Neural cell (in vitro differentiated cells): Measurements from ENCODE around the gene POLR2L. TPM values are rescaled to one million over a fixed set of nuclear protein-coding genes. Genes with fewer than 3 reads are reported as not detected.

ENCODE experiments used
- H2AFZ ChIP-seq: fragments of 200-600, 300-800 bp; sonication (generic), shearing (Covaris generic); 2 replicates; pipeline ENCODE4 v1.6.0; 2014; ENCODE audit warnings: low read depth, mild to moderate bottlenecking, antibody characterized with exemption, low read length, moderate library complexity
- H3F3A ChIP-seq: fragments of 200-600 bp; shearing (Covaris generic); 2 replicates; pipeline ENCODE4 v1.6.1; 2016; ENCODE audit warnings: mild to moderate bottlenecking, moderate library complexity, mixed read lengths, antibody characterized with exemption, low read length; ENCODE audit not compliant: insufficient read depth, poor library complexity, severe bottlenecking
- H3K27ac ChIP-seq: fragments of 200-600, 300-800 bp; sonication (generic), shearing (Covaris generic); 2 replicates; pipeline ENCODE4 v1.5.1; 2014; ENCODE audit warnings: mild to moderate bottlenecking, low read length, moderate library complexity
- H3K27me3 ChIP-seq: fragments of 300-800, 200-600 bp; sonication (generic), shearing (Covaris generic); 2 replicates; pipeline ENCODE4 v1.6.0; 2014; ENCODE audit warnings: mild to moderate bottlenecking, low read depth, low read length, moderate library complexity; ENCODE audit not compliant: insufficient read depth
- H3K36me3 ChIP-seq: fragments of 300-800, 200-600 bp; sonication (generic), shearing (Covaris generic); 2 replicates; pipeline ENCODE4 v1.5.1; 2014; ENCODE audit warnings: mild to moderate bottlenecking, antibody characterized with exemption, low read length, moderate library complexity; ENCODE audit not compliant: insufficient read depth
- H3K4me2 ChIP-seq: fragments of 300-800, 200-600 bp; sonication (generic), shearing (Covaris generic); 2 replicates; pipeline ENCODE4 v1.6.0; 2014; ENCODE audit warnings: mild to moderate bottlenecking, low read length
- H3K4me3 ChIP-seq: fragments of 300-800, 200-600 bp; sonication (generic), shearing (Covaris generic); 2 replicates; pipeline ENCODE4 v1.5.1; 2014; ENCODE audit warnings: mild to moderate bottlenecking, low read length, moderate library complexity
- H3K79me2 ChIP-seq: fragments of 200-600 bp; shearing (Covaris generic); replicated peaks from 2 replicates; pipeline ENCODE4 v1.6.0; 2014; ENCODE audit warnings: mild to moderate bottlenecking, low read length, moderate library complexity; ENCODE audit not compliant: insufficient read depth
- H3K9ac ChIP-seq: fragments of 300-800, 200-600 bp; sonication (generic), shearing (Covaris generic); 2 replicates; pipeline ENCODE4 v1.6.1; 2016; ENCODE audit warnings: mild to moderate bottlenecking, low read length, mixed read lengths
- H3K9me2 ChIP-seq: fragments of 200-600 bp; shearing (Covaris generic); 2 replicates; pipeline ENCODE4 v1.6.1; 2016; ENCODE audit warnings: mild to moderate bottlenecking, low read length, mixed read lengths; ENCODE audit not compliant: insufficient read depth
- H3K9me3 ChIP-seq: fragments of 200-600, 300-800 bp; sonication (generic), shearing (Covaris generic); 2 replicates; pipeline ENCODE4 v1.6.1; 2016; ENCODE audit warnings: mild to moderate bottlenecking, mixed run types, low read length, moderate library complexity, mixed read lengths
- H4K20me1 ChIP-seq: fragments of 200-600 bp; shearing (Covaris generic); 2 replicates; pipeline ENCODE4 v1.6.1; 2016; ENCODE audit warnings: mild to moderate bottlenecking, mixed run types; ENCODE audit not compliant: insufficient read depth
- CTCF ChIP-seq: fragments of 450-650 bp; IDR thresholded peaks from 2 replicates; pipeline ENCODE4 v1.5.1; 2014; ENCODE audit warnings: antibody characterized with exemption, mild to moderate bottlenecking, moderate library complexity; ENCODE audit not compliant: poor library complexity, severe bottlenecking
- EP300 ChIP-seq: fragments of 450-650 bp; conservative IDR thresholded peaks from 2 replicates; pipeline ENCODE4 v1.6.1; 2014; ENCODE audit warnings: antibody characterized with exemption, mild to moderate bottlenecking, moderate library complexity; ENCODE audit not compliant: poor library complexity, severe bottlenecking
- EZH2 ChIP-seq: fragments of 200-600, 300-800 bp; shearing (Covaris generic), sonication (generic); IDR thresholded peaks from 2 replicates; pipeline ENCODE4 v1.6.1; 2014; ENCODE audit warnings: antibody characterized with exemption, low read length, borderline replicate concordance, mild to moderate bottlenecking; ENCODE audit not compliant: insufficient read depth, poor library complexity, severe bottlenecking
- MXI1 ChIP-seq: fragments of 450-650 bp; conservative IDR thresholded peaks from 2 replicates; pipeline ENCODE4 v1.6.1; 2014; ENCODE audit warnings: antibody characterized with exemption, mild to moderate bottlenecking; ENCODE audit not compliant: poor library complexity, severe bottlenecking
- POLR2AphosphoS5 ChIP-seq: IDR thresholded peaks from 2 replicates; pipeline ENCODE4 v1.6.1; 2012
- RAD21 ChIP-seq: fragments of 450-650 bp; conservative IDR thresholded peaks from 2 replicates; pipeline ENCODE4 v1.6.1; 2014; ENCODE audit warnings: antibody characterized with exemption, mild to moderate bottlenecking, moderate library complexity
- REST ChIP-seq: IDR thresholded peaks from 2 replicates; pipeline ENCODE4 v1.6.1; 2012; ENCODE audit warnings: borderline replicate concordance
- SMC3 ChIP-seq: fragments of 450-650 bp; conservative IDR thresholded peaks from 2 replicates; pipeline ENCODE4 v1.6.1; 2014; ENCODE audit warnings: antibody characterized with exemption, mild to moderate bottlenecking, moderate library complexity; ENCODE audit not compliant: poor library complexity
- TAF1 ChIP-seq: IDR thresholded peaks from 2 replicates; pipeline ENCODE4 v1.6.1; 2012; ENCODE audit warnings: low read depth
- polyA plus RNA-seq: library from polyadenylated mRNA; depleted of rRNA; stranded (reverse); fragments of >200 nt; gene quantifications from 2 replicates; pipeline ENCODE4 v1.2.3, GENCODE V29; 2014

Gene POLR2L
- polyA plus RNA-seq, 1 donor from 2014 or later: 62.3 TPM

GRCh38 chr11:837990-838307, 4.4 kb downstream of the POLR2L start:
- Histone ChIP-seq H3K4me3 (no peak overlapping the region), H3K9me2 (no peaks in the 10 kb centered on the region), H3K9ac (no peak overlapping the region), H3K27me3 (no peaks in the 10 kb centered on the region), H2AFZ (no peak overlapping the region), H3K27ac (no peak overlapping the region), H3F3A (no peaks in the 10 kb centered on the region), H3K79me2 (peaks cover 12% of the 10 kb centered on the region), H3K9me3 (no peaks in the 10 kb centered on the region), H4K20me1 (no peaks in the 10 kb centered on the region), H3K4me2 (no peak overlapping the region), H3K36me3 (no peaks in the 10 kb centered on the region)
- TF ChIP-seq EP300 (no peak), MXI1 (no peak), RAD21 (no peak), TAF1 (no peak), POLR2AphosphoS5 (no peak), REST (no peak), CTCF (no peak), SMC3 (no peak), EZH2 (no peak)

DNA sequence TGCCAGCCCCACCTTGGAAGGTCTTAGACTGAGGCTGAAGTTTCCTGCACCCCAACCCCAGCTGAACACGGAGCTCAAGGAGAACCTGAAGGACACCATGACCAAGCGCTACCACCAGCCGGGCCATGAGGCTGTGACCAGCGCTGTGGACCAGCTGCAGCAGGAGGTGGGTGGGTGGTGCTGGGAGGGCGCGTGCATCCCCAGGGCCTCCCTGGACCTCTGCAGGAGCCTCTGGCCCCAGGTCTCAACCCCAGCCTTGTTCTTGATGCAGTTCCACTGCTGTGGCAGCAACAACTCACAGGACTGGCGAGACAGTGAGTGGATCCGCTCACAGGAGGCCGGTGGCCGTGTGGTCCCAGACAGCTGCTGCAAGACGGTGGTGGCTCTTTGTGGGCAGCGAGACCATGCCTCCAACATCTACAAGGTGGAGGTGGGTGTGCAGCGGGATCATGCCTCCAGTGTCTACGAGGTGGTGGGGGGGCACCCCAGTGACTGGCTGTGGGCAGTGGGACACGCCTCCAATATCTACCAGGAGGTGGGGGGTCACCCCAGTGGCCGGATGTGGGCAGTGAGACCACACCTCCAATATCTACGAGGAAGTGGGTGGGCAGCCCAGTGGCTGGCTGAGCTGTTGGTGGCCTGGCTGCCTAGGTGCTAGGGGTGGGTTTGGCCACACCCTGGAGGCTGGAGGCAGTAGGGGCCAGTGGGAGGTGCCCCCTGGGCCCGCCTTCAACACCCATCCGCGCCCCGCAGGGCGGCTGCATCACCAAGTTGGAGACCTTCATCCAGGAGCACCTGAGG, 4.9 kb downstream of the POLR2L start:
- no peaks in the 10 kb centered on the region for H3K9me3 ChIP-seq
- no peaks in the 10 kb centered on the region for H3K27me3 ChIP-seq
- no peak overlapping the region for H3K27ac ChIP-seq
- H3K79me2 ChIP-seq: peaks cover 12% of the 10 kb centered on the region
- no peaks in the 10 kb centered on the region for H3K36me3 ChIP-seq
- H3K9me2 ChIP-seq: no peaks in the 10 kb centered on the region
- TF ChIP-seq CTCF (no peak), REST (no peak), EZH2 (no peak), SMC3 (no peak), RAD21 (no peak), MXI1 (no peak), EP300 (no peak), TAF1 (no peak), POLR2AphosphoS5 (no peak)
- no peak overlapping the region for H3K4me2 ChIP-seq
- no peaks in the 10 kb centered on the region for H3F3A ChIP-seq
- H4K20me1 ChIP-seq: no peaks in the 10 kb centered on the region
- H3K4me3 ChIP-seq: no peak overlapping the region
- no peak overlapping the region for H3K9ac ChIP-seq
- no peak overlapping the region for H2AFZ ChIP-seq
